ENCODE measurements around the gene TNFRSF13B. TPM values are rescaled to one million over a fixed set of nuclear protein-coding genes. Genes with fewer than 3 reads are reported as not detected.

Gene TNFRSF13B
- total and polyA plus RNA-seq, 8 donors: 0.25 to 1.8 (median 1.1) TPM; not detected in 4

DNA sequence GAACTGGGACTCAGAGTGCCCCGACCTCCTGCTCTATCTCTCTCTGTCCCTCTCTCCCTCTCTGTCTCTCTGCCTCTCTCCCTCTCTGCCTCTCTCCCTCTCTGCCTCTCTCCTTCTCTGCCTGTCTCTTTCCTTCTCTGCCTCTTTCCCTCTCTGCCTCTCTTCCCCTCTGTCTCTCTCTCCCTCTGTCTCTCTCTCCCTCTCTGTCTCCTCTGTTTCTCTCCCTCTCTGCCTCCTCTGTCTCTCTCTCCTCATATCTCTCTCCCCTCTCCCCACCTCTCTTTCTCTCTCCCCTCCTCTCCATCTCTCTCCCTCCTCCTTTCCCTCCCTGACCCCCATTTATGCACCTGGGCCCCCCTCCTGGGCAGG, 32.7 kb downstream of the TNFRSF13B start:
- Histone ChIP-seq H3K9me3 (no peaks in the 10 kb centered on the region), H3K4me3 (no peak overlapping the region), H3K27ac (no peak overlapping the region), H3K4me1 (no peaks in the 10 kb centered on the region), H3K27me3 (peaks cover 0 to 42% (median 0%) of the 10 kb centered on the region in 3 donors), H3K36me3 (no peaks in the 10 kb centered on the region)
- DNase-seq: no peak
- WGBS, 5 donors: 13 to 39% (median 30%) methylated on average over 1 of the region's 1 CpG
- intact Hi-C loops (cut with DNase I; ENCODE audit: low total_unique reads): no loop called here
- no peak for TF ChIP-seq POLR2A (IDR thresholded peaks at IDR 0.05)
- TF ChIP-seq POLR2AphosphoS5 (IDR thresholded peaks at IDR 0.05): no peak
- TF ChIP-seq EP300 (IDR thresholded peaks at IDR 0.05): no peak
- TF ChIP-seq, protein P1, sequence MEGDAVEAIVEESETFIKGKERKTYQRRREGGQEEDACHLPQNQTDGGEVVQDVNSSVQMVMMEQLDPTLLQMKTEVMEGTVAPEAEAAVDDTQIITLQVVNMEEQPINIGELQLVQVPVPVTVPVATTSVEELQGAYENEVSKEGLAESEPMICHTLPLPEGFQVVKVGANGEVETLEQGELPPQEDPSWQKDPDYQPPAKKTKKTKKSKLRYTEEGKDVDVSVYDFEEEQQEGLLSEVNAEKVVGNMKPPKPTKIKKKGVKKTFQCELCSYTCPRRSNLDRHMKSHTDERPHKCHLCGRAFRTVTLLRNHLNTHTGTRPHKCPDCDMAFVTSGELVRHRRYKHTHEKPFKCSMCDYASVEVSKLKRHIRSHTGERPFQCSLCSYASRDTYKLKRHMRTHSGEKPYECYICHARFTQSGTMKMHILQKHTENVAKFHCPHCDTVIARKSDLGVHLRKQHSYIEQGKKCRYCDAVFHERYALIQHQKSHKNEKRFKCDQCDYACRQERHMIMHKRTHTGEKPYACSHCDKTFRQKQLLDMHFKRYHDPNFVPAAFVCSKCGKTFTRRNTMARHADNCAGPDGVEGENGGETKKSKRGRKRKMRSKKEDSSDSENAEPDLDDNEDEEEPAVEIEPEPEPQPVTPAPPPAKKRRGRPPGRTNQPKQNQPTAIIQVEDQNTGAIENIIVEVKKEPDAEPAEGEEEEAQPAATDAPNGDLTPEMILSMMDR (IDR thresholded peaks at IDR 0.05): no peak

GRCh38 chr17:16938496-16939207, 33.3 kb downstream of the TNFRSF13B start:
- DNase-seq: peak in 1 of 2 donors; percentile 18
- H3K4me3 ChIP-seq: no peak overlapping the region

GRCh38 chr17:16938031-16938430, 33.9 kb downstream of the TNFRSF13B start:
- intact Hi-C loops (cut with DNase I; ENCODE audit: low total_unique reads): no loop called here
- no peak overlapping the region for H3K27ac ChIP-seq
- no peaks in the 10 kb centered on the region for H3K36me3 ChIP-seq
- H3K4me1 ChIP-seq: no peaks in the 10 kb centered on the region
- 64 to 80% (median 76%) methylated on average over 10 of the region's 10 CpGs for WGBS, 5 donors
- DNase-seq: peak in 1 of 2 donors; percentile 8
- no peak for TF ChIP-seq POLR2A (IDR thresholded peaks at IDR 0.05)
- TF ChIP-seq, protein P1 (IDR thresholded peaks at IDR 0.05): no peak
- no peak for TF ChIP-seq POLR2AphosphoS5 (IDR thresholded peaks at IDR 0.05)
- TF ChIP-seq EP300 (IDR thresholded peaks at IDR 0.05): no peak
- no peaks in the 10 kb centered on the region for H3K9me3 ChIP-seq
- no peak overlapping the region for H3K4me3 ChIP-seq
- H3K27me3 ChIP-seq: peaks cover 0 to 42% (median 0%) of the 10 kb centered on the region in 3 donors

More at GRCh38 chr17:16938496-16939207, 33.3 kb downstream of the TNFRSF13B start:
- Histone ChIP-seq H3K36me3 (no peaks in the 10 kb centered on the region), H3K27ac (no peak overlapping the region), H3K9me3 (no peaks in the 10 kb centered on the region), H3K4me1 (no peaks in the 10 kb centered on the region), H3K27me3 (peaks cover 0 to 43% (median 0%) of the 10 kb centered on the region in 3 donors)
- WGBS, 5 donors: 48 to 57% (median 54%) methylated on average over 12 of the region's 12 CpGs
- intact Hi-C loops (cut with DNase I; ENCODE audit: low total_unique reads): no loop called here
- TF ChIP-seq POLR2A (IDR thresholded peaks at IDR 0.05) (no peak), POLR2AphosphoS5 (IDR thresholded peaks at IDR 0.05) (no peak), EP300 (IDR thresholded peaks at IDR 0.05) (no peak)
- TF ChIP-seq, protein P1 (IDR thresholded peaks at IDR 0.05): no peak

DNA sequence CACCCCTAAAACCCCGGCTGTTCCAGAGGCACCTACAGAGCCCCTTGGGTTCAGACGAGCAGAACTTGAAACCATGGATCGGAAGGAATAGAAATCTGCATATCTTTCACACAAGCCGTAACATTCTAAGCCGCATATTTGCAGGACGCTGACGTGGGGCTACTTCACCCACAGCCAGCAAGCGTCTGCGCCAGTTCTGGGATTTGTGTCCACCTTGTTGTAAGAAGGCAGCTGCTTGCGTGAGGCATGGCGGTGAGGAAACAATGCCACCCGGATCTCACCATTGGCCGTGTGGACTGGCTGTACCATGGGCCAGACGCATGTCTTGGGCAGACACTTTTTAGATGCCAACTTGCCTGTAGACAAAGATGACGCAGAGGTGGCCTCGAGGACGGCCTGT, 34.5 kb downstream of the TNFRSF13B start:
- TF ChIP-seq EP300 (IDR thresholded peaks at IDR 0.05): no peak
- TF ChIP-seq POLR2AphosphoS5 (IDR thresholded peaks at IDR 0.05): no peak
- TF ChIP-seq, protein P1 (IDR thresholded peaks at IDR 0.05): no peak
- no peak for TF ChIP-seq POLR2A (IDR thresholded peaks at IDR 0.05)
- peak in 1 of 2 donors; percentile 23 for DNase-seq
- H3K36me3 ChIP-seq: no peaks in the 10 kb centered on the region
- intact Hi-C loops (cut with DNase I; ENCODE audit: low total_unique reads): no loop called here
- H3K27ac ChIP-seq: no peak overlapping the region
- peaks cover 0 to 42% (median 0%) of the 10 kb centered on the region in 3 donors for H3K27me3 ChIP-seq
- H3K4me3 ChIP-seq: no peak overlapping the region
- no peaks in the 10 kb centered on the region for H3K9me3 ChIP-seq
- 83 to 93% (median 92%) methylated on average over 17 of the region's 17 CpGs for WGBS, 5 donors
- no peaks in the 10 kb centered on the region for H3K4me1 ChIP-seq

Data from stomach (tissue), 9 donors.